ENCODE data around the gene CALCR.

- TF ChIP-seq POLR2AphosphoS5 (IDR thresholded peaks at IDR 0.05; ENCODE audit: low read depth, low read length) (no peak), TAF1 (IDR thresholded peaks at IDR 0.05; ENCODE audit: borderline replicate concordance, insufficient read depth, low read length) (no peak), SIN3A (IDR thresholded peaks at IDR 0.05; ENCODE audit: borderline replicate concordance, insufficient read depth, low read length) (no peak), REST (IDR thresholded peaks at IDR 0.05; ENCODE audit: insufficient read depth in 1 of 2, low read depth in 2 of 2, low read length in 2 of 2) (no peak), FOXP2 (optimal IDR thresholded peaks at IDR 0.05; ENCODE audit: borderline replicate concordance, extremely low read depth, extremely low read length, insufficient read depth) (no peak)
Observed at GRCh38 chr7:93442478-93443224, 131.9 kb downstream of the CALCR start.
